GM18526 (cell line): ENCODE measurements around the gene NR3C2.

Experiments used
- POLR2A ChIP-seq: IDR thresholded peaks from 3 replicates; pipeline ENCODE4 v1.6.1; 2011; ENCODE audit not compliant: insufficient read length; ENCODE audit errors: extremely low read depth

NR3C2 gene

DNA sequence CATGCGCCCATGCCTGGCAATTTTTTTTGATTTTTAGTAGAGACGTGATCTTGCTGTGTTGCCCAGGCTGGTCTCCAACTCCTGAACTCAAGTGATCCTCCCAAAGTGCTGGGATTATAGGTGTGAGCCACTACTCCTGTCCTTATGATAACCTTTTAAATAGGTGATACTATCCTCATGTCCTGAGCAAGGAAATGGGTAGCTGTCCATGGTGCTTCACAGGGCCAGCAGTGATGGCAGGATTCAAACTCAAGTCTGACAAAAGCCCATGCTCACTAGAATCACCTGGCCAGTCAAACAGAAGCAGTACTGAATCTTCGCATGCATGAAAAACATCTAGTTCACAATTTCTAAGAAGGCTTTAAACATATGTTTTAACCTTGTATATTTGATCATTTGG, 235.1 kb downstream of the NR3C2 start:
- no peak for TF ChIP-seq POLR2A

DNA sequence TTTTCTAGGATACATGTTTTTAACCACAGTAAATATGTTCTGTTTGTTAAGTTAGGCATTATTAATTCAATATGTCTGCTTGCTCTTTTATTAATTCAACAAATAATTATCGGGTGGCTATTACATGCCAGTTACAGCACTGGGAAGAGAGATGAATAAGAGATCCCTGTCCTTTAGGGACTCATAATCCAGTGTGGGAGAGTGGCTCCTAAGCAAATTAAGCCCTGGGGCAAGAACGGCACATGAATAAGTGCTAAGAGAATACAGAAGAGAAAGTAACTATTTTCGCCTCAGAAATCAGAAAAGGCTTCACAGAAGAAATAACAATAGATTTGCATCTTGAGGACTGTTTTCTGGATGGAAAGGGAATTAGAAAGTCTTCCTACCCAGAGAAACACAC, 236.7 kb downstream of the NR3C2 start:
- no peak for TF ChIP-seq POLR2A

DNA sequence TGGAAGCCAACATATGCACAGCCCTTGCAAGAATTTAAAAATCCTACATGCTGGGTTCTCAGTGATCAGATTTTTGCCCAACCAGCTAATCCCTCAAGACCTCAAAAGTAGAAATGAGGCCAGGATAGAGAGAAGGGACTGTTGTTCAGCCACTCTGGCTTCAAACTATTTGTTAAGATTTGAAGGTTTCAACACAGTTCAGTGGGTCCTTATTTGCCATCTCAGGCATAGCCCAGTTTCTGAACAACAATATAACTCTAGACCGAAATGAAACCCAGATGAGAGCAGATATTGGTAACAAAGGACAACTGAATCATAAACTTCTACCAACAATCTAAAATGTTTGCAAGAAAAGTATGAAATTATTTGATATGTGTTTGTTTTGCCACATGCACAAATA, 237.3 kb downstream of the NR3C2 start:
- no peak for TF ChIP-seq POLR2A

DNA sequence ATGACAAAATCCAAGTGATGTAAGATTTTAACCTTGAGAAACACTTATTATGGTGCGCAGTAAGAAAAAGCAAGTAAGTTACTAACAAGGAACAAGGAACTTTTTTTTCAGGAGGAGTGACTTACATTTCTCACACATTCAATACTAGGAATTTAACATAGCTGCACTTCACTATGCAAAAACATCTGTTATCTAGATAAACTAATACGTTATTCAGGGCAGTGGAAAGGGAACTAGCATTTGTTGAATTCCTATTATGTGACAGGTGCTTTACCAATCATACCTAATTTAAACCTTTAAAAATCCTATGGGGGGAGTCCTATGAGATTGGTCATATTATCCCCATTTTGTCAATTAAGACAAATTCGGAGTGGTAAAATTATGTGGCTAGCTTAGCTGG, 238.0 kb downstream of the NR3C2 start:
- no peak for TF ChIP-seq POLR2A

DNA sequence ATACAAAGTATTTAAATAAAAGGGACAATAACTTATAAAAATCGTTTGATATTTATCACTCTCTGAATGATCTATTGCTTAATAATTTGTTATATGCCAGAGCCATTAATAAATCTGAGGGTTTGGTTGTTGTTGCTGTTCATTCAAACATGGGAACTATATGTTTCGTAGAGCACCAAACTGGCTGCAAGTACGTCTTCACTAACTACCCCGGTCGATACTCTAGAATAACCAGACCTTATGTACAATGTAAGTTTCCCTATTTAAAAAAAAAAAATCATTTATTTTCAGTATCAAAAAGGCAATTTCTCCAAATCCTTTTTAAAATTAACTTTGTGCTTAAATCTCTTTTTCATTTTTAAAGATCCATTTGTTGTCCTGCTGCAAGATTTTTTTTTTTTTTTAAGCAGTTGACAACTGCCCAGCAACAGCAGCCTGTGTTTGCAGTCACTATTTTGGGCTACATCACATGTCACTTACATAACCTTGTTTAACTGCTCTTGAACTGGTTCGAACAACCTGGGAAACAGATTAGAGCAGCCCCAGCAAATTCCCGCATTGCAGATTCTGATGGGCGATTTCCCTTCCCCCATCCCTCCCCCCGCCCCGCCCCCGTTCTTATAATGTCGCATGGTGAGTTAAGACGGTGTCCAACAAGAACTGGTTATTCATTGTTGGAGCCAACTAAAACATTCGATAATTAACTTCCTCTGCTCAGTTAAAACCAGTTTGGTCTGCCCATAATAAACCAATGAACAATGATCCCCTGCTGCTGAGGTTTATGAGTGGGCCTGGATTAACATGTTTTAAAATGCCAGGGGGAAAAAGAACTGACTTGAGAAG, 238.9 kb downstream of the NR3C2 start:
- TF ChIP-seq POLR2A, result no peak

DNA sequence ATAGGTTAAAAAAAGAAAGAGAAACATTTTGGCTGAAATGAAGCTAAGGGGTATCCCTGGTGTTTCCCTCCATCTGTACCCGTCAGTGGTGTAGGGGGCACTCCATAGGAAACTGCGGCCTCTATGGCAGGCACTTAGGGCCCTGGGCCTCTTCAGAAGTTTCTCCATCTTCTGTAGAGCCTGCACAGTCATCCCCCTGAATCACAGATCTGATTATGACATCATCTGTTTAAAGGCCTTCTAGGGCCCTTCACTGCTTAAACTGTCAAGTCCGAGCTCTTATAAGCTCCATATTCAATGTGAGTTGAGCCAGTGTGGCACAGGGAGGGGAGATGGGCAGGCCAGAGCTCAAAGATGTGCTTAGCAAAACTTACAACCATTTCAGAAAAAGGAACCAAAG, 241.3 kb downstream of the NR3C2 start:
- no peak for TF ChIP-seq POLR2A

DNA sequence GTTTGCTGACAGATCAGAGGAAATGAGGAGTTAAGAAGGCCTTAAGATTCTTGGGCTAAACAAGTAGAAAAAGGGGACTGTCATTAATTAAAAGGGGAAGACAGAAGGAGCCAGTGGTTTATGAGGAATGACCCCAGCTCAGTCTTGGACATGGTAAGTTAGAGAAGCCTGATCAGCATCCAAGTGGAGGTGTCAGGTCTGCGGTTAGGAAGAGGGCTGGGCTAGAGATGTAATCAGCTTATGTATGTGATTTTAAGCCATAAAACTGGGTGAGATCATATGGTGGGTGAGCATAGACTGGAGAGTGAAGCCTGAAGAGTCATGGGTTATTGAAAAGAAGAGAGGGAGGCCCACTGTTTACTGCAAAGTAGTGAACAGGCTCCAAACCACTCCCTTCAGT, 246.1 kb downstream of the NR3C2 start:
- no peak for TF ChIP-seq POLR2A

DNA sequence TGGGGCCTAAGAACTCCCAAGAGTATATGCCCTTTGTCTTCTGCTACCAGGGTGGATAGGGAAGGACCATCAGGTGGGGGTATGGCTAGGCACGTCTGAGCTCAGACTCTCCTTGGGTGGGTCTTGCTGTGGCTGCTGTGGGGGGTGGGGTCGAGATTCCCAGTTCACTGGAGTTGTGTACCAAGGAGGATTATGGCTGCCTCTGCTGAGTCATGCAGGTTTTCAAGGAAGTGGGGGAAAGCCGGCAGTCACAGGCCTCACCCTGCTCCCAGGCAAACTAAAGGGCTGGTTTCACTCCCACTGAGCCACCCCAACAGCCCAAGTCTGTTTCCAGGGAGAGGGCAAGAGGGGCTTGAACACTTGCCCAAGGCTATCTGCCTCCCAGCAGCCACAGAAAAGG, 249.7 kb downstream of the NR3C2 start:
- no peak for TF ChIP-seq POLR2A

DNA sequence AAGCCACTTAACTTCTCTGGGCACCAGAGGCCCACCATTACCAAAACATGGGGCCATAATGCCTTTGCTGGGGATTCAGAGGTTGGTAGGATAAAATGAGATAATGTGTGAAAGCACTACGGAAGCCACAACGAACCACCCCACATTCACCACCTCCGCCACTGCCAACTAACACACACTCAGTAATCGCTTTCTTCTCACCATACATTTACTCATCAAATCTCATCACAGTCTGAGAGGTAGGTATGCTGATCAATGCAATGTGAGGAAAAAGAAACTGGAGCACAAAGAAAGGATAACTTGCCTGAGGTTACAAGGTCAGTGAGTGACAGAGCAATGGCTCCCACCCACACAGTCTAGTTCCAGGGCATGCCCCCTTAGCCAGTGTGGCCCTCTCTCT, 257.3 kb downstream of the NR3C2 start:
- no peak for TF ChIP-seq POLR2A

DNA sequence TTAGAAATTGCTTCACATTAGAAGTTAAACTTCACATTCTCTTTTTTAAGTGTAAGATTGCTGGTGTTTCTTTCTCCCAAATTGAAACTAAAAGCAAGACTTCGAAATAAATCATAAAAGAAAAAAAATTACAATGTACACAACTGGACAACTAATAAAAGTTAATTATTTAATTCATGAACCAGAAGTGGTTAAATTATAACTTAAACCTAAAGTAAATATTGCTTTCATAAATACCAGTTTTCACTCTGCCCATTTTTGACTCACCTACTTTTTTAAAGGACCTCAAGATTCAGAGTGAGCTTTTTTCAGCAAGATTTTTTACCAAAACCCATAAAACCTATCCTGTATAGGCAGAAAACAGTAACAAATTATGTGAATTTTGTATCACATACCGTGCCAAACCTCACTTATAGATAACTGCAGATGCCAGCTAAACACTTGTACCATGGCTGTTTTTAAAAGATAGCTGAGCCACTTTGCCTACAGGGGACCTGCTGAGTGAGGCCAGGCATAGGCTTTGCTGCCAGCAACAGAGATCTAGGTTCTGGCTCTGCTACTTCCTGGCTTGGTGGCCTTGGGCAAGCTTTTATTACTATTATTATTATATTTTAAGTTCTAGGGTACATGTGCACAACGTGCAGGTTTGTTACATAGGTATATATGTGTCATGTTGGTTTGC, 259.8 kb downstream of the NR3C2 start:
- no peak for TF ChIP-seq POLR2A

DNA sequence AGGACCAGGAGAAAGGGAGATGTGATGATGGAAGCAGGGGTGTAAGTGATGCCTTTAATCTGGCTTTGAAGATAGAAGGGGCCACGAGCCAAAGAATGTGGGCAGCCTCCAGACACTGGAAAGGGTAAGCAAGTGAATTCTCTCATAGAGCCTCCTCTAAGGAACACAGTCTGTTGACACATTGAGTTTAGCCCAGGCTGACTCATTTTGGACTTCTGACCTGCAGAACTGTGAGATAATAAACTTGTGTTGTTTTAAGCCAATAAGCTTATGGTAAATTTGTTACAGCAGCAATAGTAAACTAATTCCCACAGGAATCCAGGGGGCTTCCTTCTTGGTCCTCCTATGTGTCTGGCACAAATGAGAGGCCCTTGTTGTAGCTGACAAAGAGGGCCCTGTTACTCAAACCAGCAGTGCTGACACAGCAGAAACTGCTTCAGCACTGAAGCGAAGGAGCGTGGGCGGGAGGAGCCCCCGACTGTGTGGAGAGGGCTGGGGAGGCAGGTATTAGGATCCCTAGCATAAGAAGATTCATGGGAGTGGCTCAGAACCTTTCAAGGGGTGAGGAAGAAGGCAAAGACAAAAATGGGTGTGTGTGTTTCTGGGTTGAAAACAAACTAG, 268.7 kb downstream of the NR3C2 start:
- TF ChIP-seq POLR2A, result no peak

DNA sequence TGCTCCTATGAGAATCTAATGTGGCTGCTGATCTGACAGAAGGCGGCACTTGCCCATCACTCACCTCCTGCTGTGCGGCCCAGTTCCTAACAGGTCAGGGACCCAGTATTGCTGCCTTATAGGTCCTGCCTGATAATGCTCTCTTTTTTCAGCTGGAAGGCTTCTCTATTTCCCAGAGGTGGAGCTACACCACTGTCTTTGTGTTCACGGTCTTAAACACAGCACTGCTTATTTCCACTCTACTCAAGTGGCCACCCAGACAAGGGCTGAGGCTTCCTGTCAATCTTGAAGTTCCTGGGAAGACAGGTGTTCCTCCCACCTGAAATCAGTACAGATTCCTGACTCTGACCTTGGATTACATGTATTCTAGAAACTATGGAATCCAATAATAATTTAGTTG, 270.6 kb downstream of the NR3C2 start:
- no peak for TF ChIP-seq POLR2A

DNA sequence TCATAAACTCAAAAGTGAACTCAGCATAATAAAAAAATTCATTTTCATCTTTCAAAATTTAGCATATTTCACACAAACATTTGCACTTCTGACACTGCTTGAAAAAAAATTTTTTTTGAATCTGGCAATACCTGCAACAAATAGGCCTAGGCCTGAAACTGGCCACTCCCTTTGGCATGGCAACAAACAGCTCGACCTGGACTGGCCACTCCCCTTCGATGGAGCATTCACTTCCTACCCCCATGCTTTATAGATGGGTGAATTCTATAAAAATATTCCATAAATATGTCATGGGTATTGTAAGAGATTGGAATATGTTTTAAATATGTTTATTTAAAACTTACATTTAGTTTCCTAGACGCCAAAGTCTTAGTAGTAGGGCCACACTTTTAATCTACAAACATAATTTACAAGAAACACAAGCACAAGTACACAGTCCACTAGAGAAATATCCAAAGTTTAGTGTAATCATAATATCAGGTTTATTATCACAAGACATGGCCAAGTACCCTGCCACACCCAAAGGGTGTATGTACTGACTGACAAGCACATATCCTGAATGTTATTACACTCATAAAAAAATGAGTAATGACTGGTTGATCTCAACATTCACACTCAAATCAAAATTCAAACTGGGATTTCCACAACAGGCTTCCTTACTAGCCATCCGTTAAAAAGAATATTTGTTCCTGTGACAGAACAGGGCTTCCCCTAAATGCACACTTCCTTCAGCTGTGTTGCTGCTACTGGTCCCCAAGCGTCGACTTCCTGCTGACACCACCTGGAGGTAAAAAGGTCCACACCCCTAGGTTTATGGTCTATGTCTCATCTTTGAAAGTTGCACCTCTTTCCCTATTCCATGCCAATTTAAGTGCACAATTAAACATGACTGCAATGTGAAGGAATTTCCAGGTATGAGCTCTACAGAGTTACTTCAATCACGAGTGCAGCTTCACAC, 271.5 kb downstream of the NR3C2 start:
- TF ChIP-seq POLR2A, result no peak

DNA sequence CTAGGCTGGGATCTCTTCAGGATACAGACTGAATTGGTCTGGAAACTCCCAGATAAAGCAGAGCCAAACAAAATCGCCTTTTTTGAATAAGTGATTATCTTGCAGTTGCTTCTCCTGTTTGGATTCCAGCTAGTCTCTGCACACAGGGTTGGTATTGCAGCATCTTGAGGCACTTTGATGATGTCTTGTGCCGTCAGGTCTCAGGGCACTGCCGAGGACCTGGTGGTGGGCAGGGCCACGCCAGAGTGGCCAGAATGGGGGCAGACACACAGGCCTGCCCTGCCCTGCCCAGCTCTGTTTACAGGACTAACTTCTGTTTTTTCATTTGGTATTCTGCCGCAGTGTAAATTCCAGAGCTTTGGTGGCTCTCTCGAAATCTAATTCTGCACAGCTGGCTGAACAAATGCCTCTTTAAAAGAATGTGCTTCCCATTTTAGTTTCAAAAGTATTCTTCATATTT, 276.1 kb downstream of the NR3C2 start:
- no peak for TF ChIP-seq POLR2A

DNA sequence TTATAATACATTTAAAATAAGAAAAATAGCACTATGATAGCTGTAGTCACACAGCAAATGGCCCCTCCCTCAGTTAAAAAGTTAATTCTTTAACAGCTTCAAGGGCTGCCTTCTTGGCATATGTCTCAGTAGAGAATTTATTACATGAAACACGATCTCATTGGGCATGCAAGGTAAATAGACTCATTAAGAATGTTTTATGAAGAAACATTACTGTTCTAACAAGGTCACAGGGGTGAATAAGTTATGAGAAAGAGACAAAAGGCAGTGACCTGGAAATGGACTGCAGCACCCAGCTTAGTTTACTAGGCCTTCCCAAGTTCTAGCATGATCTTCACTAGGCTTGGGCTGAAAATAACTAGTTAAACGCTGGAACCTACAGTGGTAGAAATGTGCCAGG, 277.7 kb downstream of the NR3C2 start:
- no peak for TF ChIP-seq POLR2A

DNA sequence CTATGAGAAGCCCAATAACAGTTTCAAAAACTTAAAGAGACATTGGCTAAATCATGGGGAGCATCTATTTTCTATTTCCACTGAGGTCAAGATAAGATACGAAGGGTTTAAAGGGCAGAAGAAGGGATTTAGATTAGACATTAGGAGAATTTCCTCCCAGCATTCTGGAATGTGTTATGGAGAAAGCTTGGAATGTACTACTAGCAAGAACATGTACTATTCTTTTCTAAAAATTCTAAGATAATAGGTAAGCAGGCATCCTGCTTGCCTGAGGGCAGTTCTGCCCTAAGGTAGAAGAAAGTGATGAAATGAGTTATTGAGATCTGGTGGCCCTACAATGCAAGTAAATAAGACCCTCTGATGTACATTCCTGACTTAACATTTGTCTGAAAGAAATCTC, 279.2 kb downstream of the NR3C2 start:
- no peak for TF ChIP-seq POLR2A

DNA sequence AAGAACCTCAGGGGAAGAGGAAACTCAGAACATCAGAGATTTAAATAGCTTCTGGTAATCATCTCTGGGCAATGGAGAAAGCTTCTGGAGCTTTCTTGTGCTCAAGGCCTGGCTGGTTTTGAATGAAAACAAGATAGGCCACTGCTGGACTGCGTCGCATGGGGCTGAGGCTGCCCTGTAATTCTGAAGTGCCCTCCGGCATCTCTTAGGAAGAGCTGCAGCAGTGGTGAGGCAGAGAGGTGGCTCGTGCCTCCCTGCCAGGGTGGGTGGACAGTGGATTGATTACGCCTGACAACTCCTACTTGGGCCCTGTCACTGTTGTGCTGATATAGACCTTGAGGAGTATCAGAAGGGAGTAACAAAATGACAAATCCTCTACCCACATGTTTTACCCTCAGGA, 279.7 kb downstream of the NR3C2 start:
- no peak for TF ChIP-seq POLR2A
